Muscle layer of colon (tissue), 2 donors: ENCODE measurements around the gene MEX3A.
"Not testable (repeated sequence)": the region's sequence is repeated elsewhere in the genome, so short reads cannot be mapped to it uniquely, and the experiment has no call there.

Experiments
- H3K27ac ChIP-seq: one replicate; pipeline ENCODE4 v1.7.0; 2013; ENCODE audit warnings: low read depth, mild to moderate bottlenecking, low read length, moderate library complexity
- H3K27me3 ChIP-seq, 2 donors: one replicate each; pipeline ENCODE4 v1.7.0; 2013; ENCODE audit warnings: low read length in 2 of 2, mild to moderate bottlenecking in 2 of 2; ENCODE audit not compliant: insufficient read depth in 2 of 2, control insufficient read depth in 1 of 2
- H3K36me3 ChIP-seq: one replicate; pipeline ENCODE4 v1.7.0; 2013; ENCODE audit warnings: mild to moderate bottlenecking, low read length; ENCODE audit not compliant: insufficient read depth
- H3K4me1 ChIP-seq: one replicate; pipeline ENCODE4 v1.7.0; 2013; ENCODE audit warnings: mild to moderate bottlenecking, low read length; ENCODE audit not compliant: insufficient read depth
- H3K4me3 ChIP-seq, 2 donors: one replicate each; pipeline ENCODE4 v1.7.0; 2013; ENCODE audit warnings: low read length in 2 of 2, low read depth in 1 of 2, mild to moderate bottlenecking in 1 of 2, moderate library complexity in 1 of 2
- H3K9ac ChIP-seq: one replicate; pipeline ENCODE4 v1.7.0; 2013; ENCODE audit warnings: low read length
- H3K9me3 ChIP-seq: one replicate; pipeline ENCODE4 v1.7.0; 2013; ENCODE audit warnings: mild to moderate bottlenecking, low read length
- donor health status: abdominal sarcoma.
- donor health status: Adenocarcinoma of cecum.

Gene MEX3A

GRCh38 chr1:156045076-156045475, 37.2 kb downstream of the MEX3A start:
- no peaks in the 10 kb centered on the region for H3K4me1 ChIP-seq
- H3K27me3 ChIP-seq: no peaks in the 10 kb centered on the region
- peaks cover 65% of the 10 kb centered on the region for H3K36me3 ChIP-seq
- H3K4me3 ChIP-seq: no peak overlapping the region
- H3K9ac ChIP-seq: no peak overlapping the region
- no peaks in the 10 kb centered on the region for H3K9me3 ChIP-seq
- H3K27ac ChIP-seq: no peak overlapping the region

DNA sequence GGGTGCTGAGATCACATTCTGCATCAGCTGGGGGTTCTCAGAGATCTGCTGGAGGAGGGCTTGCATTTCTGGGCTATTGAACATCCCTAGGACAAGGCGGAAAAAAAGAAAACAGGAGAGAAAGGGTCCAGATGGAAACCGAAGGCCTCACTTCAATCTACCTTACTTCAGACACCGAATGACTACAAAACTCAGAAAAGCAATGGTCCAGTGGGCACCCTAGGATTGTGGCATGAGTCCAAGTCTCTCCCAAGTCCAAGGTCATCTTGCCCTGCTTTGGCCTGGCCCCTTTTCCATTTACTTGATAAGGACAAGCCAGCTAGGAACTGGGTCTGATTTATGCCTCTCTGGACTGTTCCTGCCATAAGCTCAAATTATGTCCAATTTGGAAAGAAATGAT, 39.4 kb downstream of the MEX3A start:
- no peaks in the 10 kb centered on the region for H3K4me1 ChIP-seq
- peaks cover 49% of the 10 kb centered on the region for H3K36me3 ChIP-seq
- H3K4me3 ChIP-seq: no peak overlapping the region

GRCh38 chr1:156034991-156035390, 47.3 kb downstream of the MEX3A start:
- not testable (repeated sequence) for H3K9ac ChIP-seq, H3K27me3 ChIP-seq, H3K4me1 ChIP-seq, H3K9me3 ChIP-seq, H3K36me3 ChIP-seq, H3K4me3 ChIP-seq, H3K27ac ChIP-seq

More for the DNA sequence above, 39.4 kb downstream of the MEX3A start:
- Histone ChIP-seq H3K27me3 (no peaks in the 10 kb centered on the region), H3K27ac (no peak overlapping the region), H3K9ac (no peak overlapping the region), H3K9me3 (no peaks in the 10 kb centered on the region)

DNA sequence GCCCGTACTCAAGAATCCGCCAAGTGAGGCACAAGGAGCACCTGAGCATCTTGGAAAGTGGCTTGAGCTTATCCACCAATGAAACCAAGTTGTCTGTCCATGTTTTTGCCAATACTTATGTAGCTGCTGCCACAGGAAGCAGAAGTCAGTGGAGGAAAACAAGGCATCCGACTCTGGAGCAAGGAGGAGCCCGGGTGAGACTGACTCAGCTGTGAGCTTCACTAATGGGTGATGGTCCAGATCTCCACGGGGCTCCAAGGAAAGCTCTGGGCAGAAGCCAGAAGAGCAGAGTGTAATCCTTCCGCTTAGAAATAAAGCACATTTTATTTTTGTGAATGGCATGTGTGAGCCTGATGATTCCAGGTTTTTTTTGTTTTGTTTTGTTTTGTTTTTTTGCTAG, 49.3 kb downstream of the MEX3A start:
- Histone ChIP-seq H3K27me3 (no peaks in the 10 kb centered on the region), H3K4me1 (no peaks in the 10 kb centered on the region), H3K9me3 (no peaks in the 10 kb centered on the region), H3K36me3 (peaks cover 6% of the 10 kb centered on the region), H3K4me3 (no peak overlapping the region), H3K27ac (no peak overlapping the region), H3K9ac (no peak overlapping the region)

DNA sequence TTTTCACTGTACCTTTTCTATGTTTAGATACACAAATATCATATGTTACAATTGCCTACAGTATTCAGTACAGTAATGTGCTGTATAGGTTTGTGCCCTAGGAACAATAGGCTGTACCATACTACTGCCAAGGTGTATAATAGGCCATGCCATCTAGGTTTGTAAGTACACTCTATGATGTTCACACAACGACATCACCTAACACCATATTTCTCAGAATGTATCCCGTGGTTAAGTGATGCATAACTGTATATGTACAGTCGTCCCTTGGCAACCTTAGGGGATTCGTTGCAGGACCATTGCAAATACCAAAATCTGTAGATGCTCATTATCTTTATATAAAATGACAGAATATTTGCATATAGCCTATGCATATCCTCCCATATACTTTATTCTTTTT, 55.7 kb downstream of the MEX3A start:
- Histone ChIP-seq H3K9me3 (no peaks in the 10 kb centered on the region), H3K27ac (no peak overlapping the region), H3K27me3 (no peaks in the 10 kb centered on the region), H3K9ac (no peak overlapping the region), H3K4me3 (no peak overlapping the region), H3K36me3 (no peaks in the 10 kb centered on the region), H3K4me1 (no peaks in the 10 kb centered on the region)

DNA sequence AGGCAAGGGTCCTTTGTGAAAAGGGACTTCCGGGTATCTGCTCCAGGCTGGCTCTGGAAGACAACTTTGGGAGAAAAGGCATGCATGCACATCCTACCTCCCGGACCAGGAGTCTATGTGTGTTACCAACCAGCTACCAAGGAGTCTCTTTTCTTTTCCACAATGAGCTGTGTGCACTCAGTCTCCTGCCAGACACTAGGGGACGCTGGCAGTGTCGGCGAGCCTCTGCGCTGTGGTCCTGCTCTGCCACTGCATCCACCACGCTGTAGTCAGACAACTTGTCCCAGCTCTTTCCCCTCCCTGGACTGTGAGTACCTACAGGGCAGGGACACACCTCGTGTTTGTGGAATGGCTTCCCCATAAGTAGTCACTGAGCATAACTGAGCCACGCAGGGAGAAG, 56.4 kb downstream of the MEX3A start:
- Histone ChIP-seq H3K27ac (no peak overlapping the region), H3K4me1 (no peaks in the 10 kb centered on the region), H3K9me3 (no peaks in the 10 kb centered on the region), H3K9ac (no peak overlapping the region), H3K27me3 (no peaks in the 10 kb centered on the region), H3K36me3 (no peaks in the 10 kb centered on the region), H3K4me3 (no peak overlapping the region)

- H3K4me1 ChIP-seq: peaks cover 4% of the 10 kb centered on the region
- no peaks in the 10 kb centered on the region for H3K9me3 ChIP-seq
- H3K4me3 ChIP-seq: no peak overlapping the region
- no peak overlapping the region for H3K9ac ChIP-seq
- no peaks in the 10 kb centered on the region for H3K36me3 ChIP-seq
- no peaks in the 10 kb centered on the region for H3K27me3 ChIP-seq
- no peak overlapping the region for H3K27ac ChIP-seq
These were observed 57.5 kb downstream of the MEX3A start for GRCh38 chr1:156024801-156025200.
